Upper lobe of left lung (tissue), 6 donors: ENCODE measurements around the gene ANKRD11. TPM values are rescaled to one million over a fixed set of nuclear protein-coding genes. Genes with fewer than 3 reads are reported as not detected.
A peak's percentile ranks its signal among the peaks of the same experiment; 100 is the strongest.

Experiments used
- ATAC-seq, 2 donors: fragments of 200-7000 bp; cut with Tn5 transposase; one replicate each; pipeline ENCODE4 v1.9.1; 2022; ENCODE audit warnings: mild to moderate bottlenecking in 2 of 2, moderate library complexity in 2 of 2; ENCODE audit not compliant: low FRiP score in 2 of 2
- DNase-seq, 2 donors: peaks; one replicate each; pipeline ENCODE4 v3.0.0-alpha.2; 2019 to 2020
- H3K27ac ChIP-seq, 4 donors: fragments of 200-600 bp; sonication (generic); one replicate each; pipeline ENCODE4 v1.5.1; 2016 to 2019
- H3K27me3 ChIP-seq, 4 donors: fragments of 200-600 bp; sonication (generic); one replicate each; pipeline ENCODE4 v1.5.1; 2017 to 2019
- H3K36me3 ChIP-seq, 4 donors: fragments of 200-600 bp; sonication (generic); one replicate each; pipeline ENCODE4 v1.5.1; 2016 to 2019
- H3K4me1 ChIP-seq, 4 donors: fragments of 200-600 bp; sonication (generic); one replicate each; pipeline ENCODE4 v1.5.1; 2018 to 2019
- H3K4me3 ChIP-seq, 4 donors: fragments of 200-600 bp; sonication (generic); one replicate each; pipeline ENCODE4 v1.5.1; 2017 to 2019; ENCODE audit warnings: mild to moderate bottlenecking in 2 of 4, moderate library complexity in 1 of 4
- H3K9me3 ChIP-seq, 4 donors: fragments of 200-600 bp; sonication (generic); one replicate each; pipeline ENCODE4 v1.5.1; 2018 to 2019
- EP300 ChIP-seq, 4 donors: sonication (generic); formaldehyde crosslinking; IDR thresholded peaks; one replicate each; pipeline ENCODE4 v1.5.1; 2017; ENCODE audit warnings: antibody characterized with exemption in 4 of 4, control low read depth in 2 of 4
- POLR2A ChIP-seq, 4 donors: fragments of 450-650 bp; IDR thresholded peaks; one replicate each; pipeline ENCODE4 v1.5.1; 2016 to 2017; ENCODE audit warnings: antibody characterized with exemption in 4 of 4, mild to moderate bottlenecking in 2 of 4
- POLR2AphosphoS5 ChIP-seq, 2 donors: sonication (generic); formaldehyde crosslinking; IDR thresholded peaks; one replicate each; pipeline ENCODE4 v1.5.1; 2017; ENCODE audit warnings: antibody characterized with exemption in 2 of 2
- WGBS, 2 donors: methylation state at CpG; one replicate each; pipeline ENCODE4 v1.1.5; 2017 to 2018; 5-methylcytosine and 5-hydroxymethylcytosine counted together
- total RNA-seq, 6 donors: library from RNA; depleted of rRNA in 4 of 6; stranded (reverse); fragments of >200 nt in 4 of 6; gene quantifications; one replicate each; pipeline versions ENCODE4 v1.1.0 to v1.2.1, GENCODE V29; 2016 to 2021
- TF ChIP-seq, protein P1 (sequence below), 6 experiments: fragments of 450-650 bp in 4 of 6; fragments of 200-600 bp in 2 of 6; sonication (generic) in 2 of 6; IDR thresholded peaks; one replicate each; pipeline ENCODE4 v1.5.1; 2016 to 2019; ENCODE audit warnings: antibody characterized with exemption in 6 of 6
- donor health status: DM: no; HTN: no; CAD: no; lungs with moderate emphysema.
- donor health status: DM: no; HTN: yes; CAD: no; lungs with severe emphysema.

ANKRD11 gene
- total RNA-seq, 6 donors from 2014 or later = 92.4 to 313 (median 134) TPM

- Histone ChIP-seq H3K27ac (peak overlapping the region; percentile 54 to 79 (median 72)), H3K36me3 (no peaks in the 10 kb centered on the region), H3K27me3 (no peaks in the 10 kb centered on the region), H3K9me3 (no peaks in the 10 kb centered on the region), H3K4me3 (no peak overlapping the region), H3K4me1 (peaks cover 35 to 50% (median 43%) of the 10 kb centered on the region in 4 donors)
- 75 to 76% methylated on average over 14 to 16 of the region's 16 CpGs for WGBS, 2 donors
- no peak for ATAC-seq
- TF ChIP-seq, protein P1, sequence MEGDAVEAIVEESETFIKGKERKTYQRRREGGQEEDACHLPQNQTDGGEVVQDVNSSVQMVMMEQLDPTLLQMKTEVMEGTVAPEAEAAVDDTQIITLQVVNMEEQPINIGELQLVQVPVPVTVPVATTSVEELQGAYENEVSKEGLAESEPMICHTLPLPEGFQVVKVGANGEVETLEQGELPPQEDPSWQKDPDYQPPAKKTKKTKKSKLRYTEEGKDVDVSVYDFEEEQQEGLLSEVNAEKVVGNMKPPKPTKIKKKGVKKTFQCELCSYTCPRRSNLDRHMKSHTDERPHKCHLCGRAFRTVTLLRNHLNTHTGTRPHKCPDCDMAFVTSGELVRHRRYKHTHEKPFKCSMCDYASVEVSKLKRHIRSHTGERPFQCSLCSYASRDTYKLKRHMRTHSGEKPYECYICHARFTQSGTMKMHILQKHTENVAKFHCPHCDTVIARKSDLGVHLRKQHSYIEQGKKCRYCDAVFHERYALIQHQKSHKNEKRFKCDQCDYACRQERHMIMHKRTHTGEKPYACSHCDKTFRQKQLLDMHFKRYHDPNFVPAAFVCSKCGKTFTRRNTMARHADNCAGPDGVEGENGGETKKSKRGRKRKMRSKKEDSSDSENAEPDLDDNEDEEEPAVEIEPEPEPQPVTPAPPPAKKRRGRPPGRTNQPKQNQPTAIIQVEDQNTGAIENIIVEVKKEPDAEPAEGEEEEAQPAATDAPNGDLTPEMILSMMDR (IDR thresholded peaks at IDR 0.05) = no peak
- TF ChIP-seq POLR2A (IDR thresholded peaks at IDR 0.05) = no peak
- TF ChIP-seq POLR2AphosphoS5 (IDR thresholded peaks at IDR 0.05) = no peak
- no peak for TF ChIP-seq EP300 (IDR thresholded peaks at IDR 0.05)
- DNase-seq = peak in 1 of 2 donors; percentile 42
These were observed 154.4 kb downstream of the ANKRD11 start for GRCh38 chr16:89335803-89336485.

DNA sequence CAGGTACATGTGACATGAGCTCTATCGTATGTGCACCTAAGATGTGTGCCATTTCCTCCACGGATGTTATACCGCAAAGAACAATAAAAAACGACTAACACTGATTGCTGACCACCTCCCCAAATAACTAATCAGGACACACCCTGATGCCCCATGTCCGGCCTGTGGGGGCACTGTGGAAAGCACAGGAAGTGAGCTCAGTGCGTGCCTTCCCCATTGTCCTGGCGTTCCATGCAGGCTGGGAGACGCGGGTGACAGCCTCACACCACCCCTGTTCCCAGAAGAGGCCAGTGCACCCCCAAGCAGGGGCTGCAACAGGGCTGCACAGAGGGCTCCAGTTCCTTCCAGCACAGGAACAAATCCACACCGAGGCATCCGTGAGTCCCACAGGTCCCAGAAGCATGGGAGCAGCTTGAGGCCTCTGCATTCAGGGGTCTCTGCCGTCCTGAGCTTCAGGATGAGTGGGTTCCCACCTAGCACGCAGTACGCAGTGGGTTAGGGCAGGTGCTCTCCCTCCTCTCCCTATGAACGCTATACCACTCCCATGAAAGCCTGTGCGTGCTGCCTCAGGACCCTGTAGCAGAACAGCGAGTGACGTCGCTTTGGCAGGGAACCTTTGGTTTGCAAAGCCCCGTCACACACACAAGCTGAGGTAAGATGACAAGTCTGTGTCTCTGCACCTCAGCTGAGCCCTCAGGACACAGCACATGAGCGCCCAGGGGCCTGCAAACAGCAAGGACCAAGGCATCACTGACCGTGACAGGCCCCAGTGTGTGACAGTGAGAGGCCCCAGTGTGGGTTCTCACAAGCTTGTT is 155.2 kb downstream of the ANKRD11 start:
- Histone ChIP-seq H3K4me1 (peaks cover 42 to 57% (median 49%) of the 10 kb centered on the region in 4 donors), H3K9me3 (no peaks in the 10 kb centered on the region), H3K36me3 (no peaks in the 10 kb centered on the region), H3K27me3 (no peaks in the 10 kb centered on the region), H3K27ac (peak overlapping the region; percentile 63 to 79 (median 72)), H3K4me3 (no peak overlapping the region)
- ATAC-seq (peak; percentile 12 to 18), DNase-seq (peak in 1 of 2 donors; percentile 23)
- WGBS, 2 donors = 55 to 60% methylated on average over 15 to 22 of the region's 22 CpGs
- TF ChIP-seq EP300 (IDR thresholded peaks at IDR 0.05) = peak in 1 of 4 donors; percentile 59
- peak in 1 of 2 donors; percentile 8 for TF ChIP-seq POLR2AphosphoS5 (IDR thresholded peaks at IDR 0.05)
- TF ChIP-seq POLR2A (IDR thresholded peaks at IDR 0.05) = no peak
- TF ChIP-seq, protein P1 (IDR thresholded peaks at IDR 0.05) = peak in 2 of 6 experiments; percentile 22 to 28

DNA sequence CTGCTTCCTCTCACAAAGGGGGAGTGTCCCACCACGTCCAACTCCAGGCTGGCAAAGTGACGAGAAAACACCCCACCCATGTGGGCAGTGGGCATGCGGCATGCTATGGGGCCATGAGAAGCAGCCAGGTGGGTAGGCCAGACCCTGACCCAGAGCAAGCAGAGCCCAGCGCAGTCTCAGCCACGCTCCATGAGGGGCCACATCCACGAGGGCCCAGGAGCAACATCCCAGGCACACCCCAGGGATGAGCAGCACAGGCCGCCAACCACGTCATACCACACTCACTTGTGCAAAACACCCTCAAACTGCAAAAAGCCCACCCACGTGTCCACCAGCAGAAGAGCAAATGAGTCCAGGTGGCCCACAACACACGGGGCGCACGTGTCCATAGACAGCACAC is 155.9 kb downstream of the ANKRD11 start:
- H3K36me3 ChIP-seq = no peaks in the 10 kb centered on the region

DNA sequence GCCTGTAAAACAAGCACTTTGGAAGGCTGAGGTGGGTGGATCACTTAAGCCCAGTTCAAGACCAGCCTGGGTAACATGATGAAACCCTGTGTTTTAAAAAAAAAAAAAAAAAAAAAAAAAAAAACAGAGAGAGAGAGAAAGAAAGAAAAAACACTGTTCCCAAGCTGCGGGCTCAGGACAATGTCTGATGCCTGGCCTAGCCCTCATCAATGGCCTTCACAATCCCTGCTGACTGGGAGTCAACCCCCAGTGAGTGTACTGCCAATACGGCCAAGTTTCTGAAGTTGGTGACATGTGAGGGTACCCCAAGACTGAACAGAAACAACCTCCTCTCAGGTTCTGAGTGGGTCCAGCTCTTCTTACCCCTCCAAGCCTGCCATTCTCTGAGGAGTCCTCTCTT is 156.3 kb downstream of the ANKRD11 start:
- H3K4me1 ChIP-seq = peaks cover 54 to 69% (median 61%) of the 10 kb centered on the region in 4 donors
- TF ChIP-seq EP300 (IDR thresholded peaks at IDR 0.05) = no peak
- TF ChIP-seq, protein P1 (IDR thresholded peaks at IDR 0.05) = no peak
- TF ChIP-seq POLR2AphosphoS5 (IDR thresholded peaks at IDR 0.05) = no peak
- no peak for TF ChIP-seq POLR2A (IDR thresholded peaks at IDR 0.05)

More for the DNA sequence above, 155.9 kb downstream of the ANKRD11 start:
- Histone ChIP-seq H3K4me3 (no peak overlapping the region), H3K27me3 (no peaks in the 10 kb centered on the region), H3K4me1 (peaks cover 50 to 65% (median 57%) of the 10 kb centered on the region in 4 donors), H3K27ac (peak overlapping the region; percentile 63 to 79 (median 72)), H3K9me3 (no peaks in the 10 kb centered on the region)
- 65 to 78% methylated on average over 4 to 12 of the region's 12 CpGs for WGBS, 2 donors
- ATAC-seq = no peak
- DNase-seq = peak in 1 of 2 donors; percentile 42
- TF ChIP-seq EP300 (IDR thresholded peaks at IDR 0.05) = no peak
- no peak for TF ChIP-seq POLR2AphosphoS5 (IDR thresholded peaks at IDR 0.05)
- no peak for TF ChIP-seq POLR2A (IDR thresholded peaks at IDR 0.05)
- TF ChIP-seq, protein P1 (IDR thresholded peaks at IDR 0.05) = no peak

More for the DNA sequence above, 156.3 kb downstream of the ANKRD11 start:
- DNase-seq (no peak), ATAC-seq (no peak)
- peak overlapping the region; percentile 63 to 79 (median 72) for H3K27ac ChIP-seq
- H3K9me3 ChIP-seq = no peaks in the 10 kb centered on the region
- H3K4me3 ChIP-seq = no peak overlapping the region
- 57 to 58% methylated on average over 2 of the region's 2 CpGs for WGBS, 2 donors
- H3K27me3 ChIP-seq = no peaks in the 10 kb centered on the region
- no peaks in the 10 kb centered on the region for H3K36me3 ChIP-seq
